NB4 (cell line): ENCODE measurements around the gene ZNF232.
"Not testable (repeated sequence)": the region's sequence is repeated elsewhere in the genome, so short reads cannot be mapped to it uniquely, and the experiment has no call there.

Experiments used
- DNase-seq: peaks from one replicate; pipeline ENCODE4 v3.0.0; 2010; ENCODE audit warnings: low read depth
- H3K4me3 ChIP-seq: one replicate; pipeline ENCODE4 v1.5.1; 2011; ENCODE audit warnings: mild to moderate bottlenecking, low read depth, low read length, moderate library complexity
- CTCF ChIP-seq: IDR thresholded peaks from one replicate; pipeline ENCODE4 v1.5.1; 2012; ENCODE audit warnings: low read depth, low read length
- MAX ChIP-seq: IDR thresholded peaks from 2 replicates; pipeline ENCODE4 v1.6.1; 2011; ENCODE audit warnings: low read depth, low read length
- MYC ChIP-seq: IDR thresholded peaks from 2 replicates; pipeline ENCODE4 v1.6.1; 2011; ENCODE audit warnings: low read depth, low read length
- POLR2A ChIP-seq: IDR thresholded peaks from 2 replicates; pipeline ENCODE4 v1.6.1; 2011; ENCODE audit warnings: mild to moderate bottlenecking; ENCODE audit not compliant: insufficient read length; ENCODE audit errors: extremely low read depth

The ZNF232 gene

GRCh38 chr17:5135726-5136579 lies 24.3 kb upstream of the ZNF232 start:
- no peak for TF ChIP-seq MYC
- H3K4me3 ChIP-seq = no peak overlapping the region
- DNase-seq = no peak

GRCh38 chr17:5135131-5135712 lies 23.5 kb upstream of the ZNF232 start:
- DNase-seq, H3K4me3 ChIP-seq: not testable (repeated sequence)

- H3K4me3 ChIP-seq, DNase-seq: not testable (repeated sequence)
Observed at GRCh38 chr17:5134571-5134970, 22.9 kb upstream of the ZNF232 start.

- H3K4me3 ChIP-seq, DNase-seq: not testable (repeated sequence)
Observed at GRCh38 chr17:5133961-5134360, 22.3 kb upstream of the ZNF232 start.

- no peak for DNase-seq
- H3K4me3 ChIP-seq = no peak overlapping the region
- no peak for TF ChIP-seq MAX
- TF ChIP-seq CTCF = no peak
- no peak for TF ChIP-seq MYC
- TF ChIP-seq POLR2A = no peak
Observed at GRCh38 chr17:5133311-5133710, 21.6 kb upstream of the ZNF232 start.

- not testable (repeated sequence) for DNase-seq, H3K4me3 ChIP-seq
Observed at GRCh38 chr17:5132503-5133225, 21.0 kb upstream of the ZNF232 start.

GRCh38 chr17:5131799-5132502 lies 20.3 kb upstream of the ZNF232 start:
- not testable (repeated sequence) for DNase-seq, H3K4me3 ChIP-seq

GRCh38 chr17:5131146-5131715 lies 19.6 kb upstream of the ZNF232 start:
- no peak for DNase-seq
- no peak overlapping the region for H3K4me3 ChIP-seq
- TF ChIP-seq MYC (no peak), CTCF (no peak), POLR2A (no peak), MAX (no peak)

- not testable (repeated sequence) for H3K4me3 ChIP-seq, DNase-seq
Observed at GRCh38 chr17:5130687-5131086, 19.0 kb upstream of the ZNF232 start.

- DNase-seq, H3K4me3 ChIP-seq: not testable (repeated sequence)
Observed at GRCh38 chr17:5130261-5130660, 18.6 kb upstream of the ZNF232 start.

GRCh38 chr17:5129770-5130169 lies 18.1 kb upstream of the ZNF232 start:
- not testable (repeated sequence) for H3K4me3 ChIP-seq, DNase-seq
